GM18526 (cell line): ENCODE measurements around the gene PTTG1IP.

ENCODE experiments used
- POLR2A ChIP-seq: IDR thresholded peaks from 3 replicates; pipeline ENCODE4 v1.6.1; 2011; ENCODE audit not compliant: insufficient read length; ENCODE audit errors: extremely low read depth

The PTTG1IP gene

DNA sequence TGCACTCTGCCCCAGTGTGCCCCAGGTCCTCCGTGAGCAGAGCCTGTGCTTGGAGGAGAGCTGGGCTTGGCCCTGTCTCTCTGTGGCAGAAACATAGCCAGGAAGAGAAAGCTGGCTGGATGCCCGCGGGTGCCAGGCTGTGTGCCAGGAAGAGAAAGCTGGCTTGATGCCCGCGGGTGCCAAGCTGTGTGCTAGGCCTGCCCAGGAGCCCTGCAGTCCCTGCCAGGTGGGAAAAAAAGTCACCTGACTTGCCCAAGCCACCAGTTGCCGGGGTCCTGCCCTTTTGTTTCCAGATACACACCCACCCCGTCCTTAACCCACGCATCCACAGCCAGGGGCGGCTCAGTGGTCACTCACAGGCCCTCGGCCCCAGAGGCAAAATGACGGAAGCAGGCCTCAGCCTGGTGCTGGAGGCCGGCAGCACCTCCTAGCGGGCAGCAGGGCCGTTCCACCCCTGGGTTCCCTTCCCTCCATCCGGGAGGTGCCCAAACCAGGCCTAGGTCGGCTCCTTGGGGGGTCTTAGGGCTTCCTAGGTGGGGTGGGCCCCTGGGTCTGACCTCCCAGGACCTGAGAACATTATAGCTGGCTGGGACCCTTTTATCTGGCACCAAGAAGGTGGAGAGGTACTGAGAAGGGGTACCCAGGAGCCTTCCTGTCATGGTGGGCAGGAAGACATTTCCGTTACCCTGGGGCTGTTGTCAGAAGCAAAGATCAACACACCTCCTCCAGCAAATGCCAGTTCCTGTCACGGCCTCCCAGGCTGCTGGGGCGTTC lies 38.1 kb upstream of the PTTG1IP start:
- no peak for TF ChIP-seq POLR2A

DNA sequence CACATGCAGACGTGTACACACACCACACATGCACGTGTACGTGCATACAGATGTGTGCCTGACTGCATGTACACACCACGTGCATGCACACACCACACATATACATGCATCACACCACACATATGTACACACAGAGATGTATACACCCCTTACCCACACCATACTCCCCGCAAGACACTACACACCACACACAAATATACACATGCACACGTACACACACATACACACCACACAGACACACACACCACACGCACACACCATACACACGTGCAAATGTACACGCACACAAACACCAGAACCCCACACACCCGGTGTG lies 37.5 kb upstream of the PTTG1IP start:
- TF ChIP-seq POLR2A, result no peak

DNA sequence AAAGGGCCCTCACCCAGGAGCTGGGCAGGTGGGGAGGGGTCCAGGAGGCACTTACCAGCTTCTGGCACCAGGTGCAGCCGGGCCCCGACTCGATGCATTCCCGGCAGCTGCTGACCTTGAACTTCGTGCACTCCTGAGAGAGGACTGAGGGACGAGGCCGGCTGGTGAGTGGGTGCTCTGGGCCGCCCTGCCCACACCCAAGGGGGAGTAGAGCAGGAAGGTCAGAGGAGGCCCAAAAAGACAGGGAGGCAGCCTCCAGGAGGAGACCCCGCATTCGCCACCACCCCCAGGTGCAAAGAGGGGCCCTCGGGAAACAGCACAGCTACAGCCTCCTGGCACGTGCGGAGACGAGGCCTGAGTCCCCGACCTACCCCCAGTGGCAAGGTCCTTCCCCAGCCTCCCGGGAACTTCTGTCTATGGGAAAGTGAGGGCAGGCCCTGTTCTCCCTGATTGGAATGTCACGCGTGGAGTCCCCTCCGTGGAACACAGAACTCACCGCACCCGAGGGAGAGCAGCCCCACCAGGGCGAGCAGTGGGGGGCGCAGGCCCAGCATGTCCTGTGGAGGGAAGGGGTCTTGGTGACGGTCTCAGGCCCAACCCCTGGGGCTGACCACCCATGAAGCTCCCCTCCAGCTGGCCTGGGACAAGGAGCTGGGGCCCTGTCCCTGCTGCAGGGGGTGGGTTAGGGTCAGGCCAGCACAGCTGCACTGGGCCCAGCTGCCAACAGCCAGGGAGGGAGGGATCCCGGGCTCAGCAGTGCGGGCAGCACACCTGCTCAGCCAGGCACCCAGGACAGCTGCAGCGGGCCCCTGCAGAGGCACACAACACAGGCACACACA lies 37.0 kb upstream of the PTTG1IP start:
- TF ChIP-seq POLR2A, result no peak

DNA sequence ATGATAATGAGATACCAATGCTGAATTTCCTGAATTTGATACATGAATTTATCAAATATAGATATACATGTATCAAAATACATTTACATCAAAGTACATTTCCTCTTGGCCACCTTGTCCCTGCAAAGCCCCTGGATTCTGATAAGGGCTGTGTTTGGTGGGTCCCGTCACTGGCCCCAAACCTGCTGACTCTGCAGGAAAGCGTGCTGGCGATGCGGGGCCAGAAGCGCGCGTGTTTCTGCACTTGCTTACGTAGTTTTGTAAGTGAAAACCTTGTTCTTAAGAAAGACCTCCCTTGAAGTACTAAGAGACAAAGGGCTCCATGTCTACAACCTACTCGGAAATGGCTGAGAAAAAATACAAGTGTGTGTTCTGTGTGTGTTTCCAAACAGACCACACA lies 36.2 kb upstream of the PTTG1IP start:
- TF ChIP-seq POLR2A, result no peak

DNA sequence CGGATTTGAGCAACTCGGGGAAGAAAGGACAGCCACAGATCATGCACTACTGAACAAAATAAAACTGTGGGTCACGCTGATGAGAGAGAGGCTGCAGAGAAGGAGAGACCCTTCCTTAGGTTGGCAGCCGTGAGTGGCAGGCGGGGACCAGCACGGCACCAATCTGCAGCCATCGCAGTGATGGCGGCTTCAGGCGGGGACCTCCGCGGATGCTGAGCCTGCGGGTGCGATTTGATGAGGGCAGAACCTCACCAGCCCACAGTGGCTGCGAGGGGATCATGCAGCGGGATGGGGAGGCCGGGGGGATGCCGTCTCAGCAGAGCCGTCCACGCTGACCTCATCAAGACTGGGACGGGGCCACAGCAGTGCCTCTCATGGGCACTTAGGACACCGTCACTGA lies 35.4 kb upstream of the PTTG1IP start:
- TF ChIP-seq POLR2A, result no peak

DNA sequence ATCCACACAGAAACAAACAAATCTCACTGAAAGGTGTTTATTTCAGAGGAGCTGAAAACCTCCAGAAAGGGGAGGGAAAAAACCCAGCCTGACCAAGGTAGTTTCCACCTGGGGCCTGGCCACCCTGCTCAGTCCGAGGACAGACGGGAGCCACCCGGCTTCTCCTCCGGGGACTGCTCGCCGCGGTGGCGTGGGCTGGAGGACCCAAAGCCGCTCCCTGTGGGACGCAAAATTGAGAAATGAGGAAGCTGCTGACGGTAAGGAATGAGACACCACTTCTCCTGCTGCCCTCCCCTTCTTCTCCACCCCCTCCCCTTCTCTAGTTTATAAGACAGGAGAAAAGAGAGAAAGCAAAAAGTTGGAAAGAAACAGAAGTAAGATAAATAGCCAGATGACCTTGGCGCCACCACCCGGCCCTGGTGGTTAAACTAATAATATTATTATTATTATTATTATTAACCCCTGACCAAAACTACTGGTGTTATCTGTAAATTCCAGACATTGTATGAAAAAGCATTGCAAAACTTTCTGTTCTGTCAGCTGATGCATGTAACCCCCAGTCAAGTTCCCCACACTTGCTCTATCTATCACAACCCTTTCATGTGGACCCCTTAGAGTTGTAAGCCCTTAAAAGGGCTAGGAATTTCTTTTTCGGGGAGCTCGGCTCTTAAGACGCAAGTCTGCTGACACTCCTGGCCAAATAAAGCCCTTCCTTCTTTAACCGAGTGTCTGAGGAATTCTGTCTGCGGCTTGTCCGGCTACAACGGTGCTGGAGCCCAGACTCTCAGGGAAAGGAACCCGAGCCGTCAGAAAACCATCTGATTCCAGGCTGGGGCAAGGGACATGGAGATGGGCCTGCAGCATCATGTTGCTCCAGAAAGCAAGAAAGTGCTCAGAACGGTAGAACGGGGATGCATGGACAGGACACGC lies 34.7 kb upstream of the PTTG1IP start:
- TF ChIP-seq POLR2A, result no peak

DNA sequence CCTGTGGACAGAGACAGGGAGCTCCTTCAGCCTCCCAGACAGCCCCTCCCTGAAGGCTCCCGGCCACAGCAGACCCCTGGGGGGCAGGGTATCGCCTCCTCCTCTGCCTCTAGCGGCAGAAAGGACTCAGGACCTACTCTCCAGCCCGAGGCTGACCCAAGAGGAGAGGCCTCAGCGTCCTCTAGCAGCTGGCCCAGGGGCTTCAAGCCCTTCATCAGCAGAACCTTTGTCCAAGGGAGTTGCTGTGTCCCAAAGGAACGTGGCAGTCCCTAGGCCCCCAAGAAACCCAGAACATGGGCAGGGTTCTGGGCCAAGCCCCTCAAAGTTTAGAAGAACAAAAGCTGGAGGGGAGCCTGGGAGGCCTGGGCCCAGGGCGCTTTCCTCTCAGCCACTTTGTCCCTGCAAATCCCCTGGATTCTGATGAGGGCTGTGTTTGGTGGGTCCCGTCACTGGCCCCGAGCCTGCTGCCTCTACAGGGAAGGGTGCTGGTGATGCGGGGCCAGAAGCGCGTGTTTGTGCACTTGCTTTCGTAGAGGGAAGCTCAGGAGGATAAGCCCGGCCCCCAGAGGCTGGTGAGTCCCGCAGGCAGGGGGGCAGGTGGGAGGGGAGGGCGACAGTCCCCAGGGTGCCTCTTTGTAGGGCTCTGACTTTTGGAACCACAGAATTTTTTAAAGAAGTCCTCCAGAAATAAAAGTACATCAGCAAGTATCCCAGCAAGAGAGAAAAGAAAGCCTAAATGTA lies 33.9 kb upstream of the PTTG1IP start:
- no peak for TF ChIP-seq POLR2A

DNA sequence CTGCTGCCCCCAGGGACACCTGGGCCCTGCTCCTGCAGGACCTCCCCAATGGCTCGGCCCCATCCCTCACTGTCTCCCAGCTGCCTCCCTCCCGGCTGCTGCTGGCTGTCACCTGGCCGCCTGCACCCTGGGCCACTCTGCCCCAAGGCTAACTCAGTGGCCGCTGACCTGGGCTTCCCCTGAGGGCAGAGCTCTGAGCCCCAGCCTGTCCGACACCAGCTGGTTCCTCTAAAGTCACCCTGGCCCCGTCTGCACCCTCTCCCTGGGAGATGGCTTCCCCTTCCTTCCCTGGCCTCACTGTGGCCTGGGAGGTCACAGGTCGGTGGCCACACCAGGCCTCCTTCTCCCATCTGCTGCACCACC lies 32.2 kb upstream of the PTTG1IP start:
- TF ChIP-seq POLR2A, result no peak

DNA sequence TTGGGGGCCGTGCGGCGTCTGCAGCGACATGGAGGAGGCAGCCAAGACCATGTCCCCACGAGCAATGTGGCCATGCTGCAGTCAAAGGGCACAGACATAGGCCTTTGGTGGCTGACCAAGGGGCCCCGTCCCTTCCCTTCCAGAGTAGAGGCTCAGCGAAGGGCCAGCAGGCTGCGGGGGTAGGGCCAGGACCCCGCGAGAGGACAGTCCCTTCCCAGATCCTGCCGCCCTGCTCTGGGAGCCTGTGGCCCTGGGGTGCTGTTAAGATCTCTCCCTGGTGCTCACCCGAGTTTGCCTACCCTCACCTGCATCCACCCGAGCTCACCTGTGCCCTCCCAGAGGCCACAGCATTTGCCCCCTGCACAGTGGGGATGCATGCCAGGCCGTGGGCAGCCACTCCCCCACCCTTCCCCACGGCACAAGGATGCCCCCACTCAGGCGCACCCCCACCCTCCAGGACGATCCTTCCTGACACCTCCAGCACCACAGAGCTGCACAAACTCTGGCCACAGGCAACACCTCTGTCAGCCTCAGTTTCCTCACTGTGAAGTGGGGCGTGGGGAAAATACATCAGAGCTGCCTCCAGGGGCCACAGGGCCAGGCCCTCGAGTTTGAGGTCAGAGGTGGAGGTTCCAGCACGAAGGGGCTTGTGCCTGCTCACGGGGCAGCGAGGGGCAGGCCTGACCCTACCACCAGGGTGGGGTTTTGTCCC lies 31.7 kb upstream of the PTTG1IP start:
- TF ChIP-seq POLR2A, result no peak

DNA sequence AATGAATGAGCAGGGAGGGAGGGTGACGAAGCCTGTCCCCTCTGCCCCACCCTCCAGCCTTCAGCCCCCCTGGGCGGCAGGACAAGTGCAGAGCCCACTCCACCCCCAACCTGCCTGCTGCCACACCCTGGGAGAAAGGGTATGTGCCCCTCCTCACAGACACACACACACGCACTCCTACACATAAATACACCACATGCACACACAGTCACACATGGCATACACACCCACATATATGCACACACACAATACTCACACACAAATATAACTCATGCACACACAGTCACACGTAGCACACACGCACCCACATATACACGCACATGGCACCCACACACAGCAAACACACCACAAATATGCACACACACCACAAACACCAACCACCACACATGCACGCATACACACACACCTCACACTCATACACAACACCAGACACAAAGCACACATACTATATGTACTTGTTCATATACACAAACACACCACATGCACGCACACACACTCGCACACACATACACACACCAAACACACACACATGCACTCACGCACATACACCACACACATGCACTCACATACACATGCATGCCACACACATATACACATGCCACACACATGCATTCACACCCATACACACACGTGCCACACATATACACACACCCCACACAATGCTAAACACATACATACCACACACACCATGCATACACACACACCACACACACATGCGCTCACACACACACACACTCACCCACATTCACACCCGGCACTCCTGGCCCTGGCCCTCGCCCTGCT lies 30.8 kb upstream of the PTTG1IP start:
- TF ChIP-seq POLR2A, result no peak

DNA sequence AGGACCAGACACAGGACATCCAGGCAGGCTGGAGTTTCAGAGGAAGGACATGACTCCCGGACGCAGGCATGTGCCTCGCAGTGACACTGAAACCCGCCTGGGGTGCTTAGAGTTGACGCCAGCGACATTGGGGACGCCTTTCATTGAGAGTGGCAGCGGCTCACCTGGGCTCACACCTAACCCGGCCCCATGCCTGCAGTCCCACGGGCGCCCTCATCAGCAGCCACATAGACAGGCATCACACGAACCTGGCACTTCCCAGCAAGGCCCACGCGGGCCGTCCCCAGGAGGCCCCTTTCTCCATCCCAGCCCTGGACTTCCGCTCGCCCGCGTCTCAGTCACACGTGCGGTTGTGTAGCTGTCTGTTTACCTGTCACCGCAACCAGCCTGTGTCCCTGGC lies 30.2 kb upstream of the PTTG1IP start:
- no peak for TF ChIP-seq POLR2A

DNA sequence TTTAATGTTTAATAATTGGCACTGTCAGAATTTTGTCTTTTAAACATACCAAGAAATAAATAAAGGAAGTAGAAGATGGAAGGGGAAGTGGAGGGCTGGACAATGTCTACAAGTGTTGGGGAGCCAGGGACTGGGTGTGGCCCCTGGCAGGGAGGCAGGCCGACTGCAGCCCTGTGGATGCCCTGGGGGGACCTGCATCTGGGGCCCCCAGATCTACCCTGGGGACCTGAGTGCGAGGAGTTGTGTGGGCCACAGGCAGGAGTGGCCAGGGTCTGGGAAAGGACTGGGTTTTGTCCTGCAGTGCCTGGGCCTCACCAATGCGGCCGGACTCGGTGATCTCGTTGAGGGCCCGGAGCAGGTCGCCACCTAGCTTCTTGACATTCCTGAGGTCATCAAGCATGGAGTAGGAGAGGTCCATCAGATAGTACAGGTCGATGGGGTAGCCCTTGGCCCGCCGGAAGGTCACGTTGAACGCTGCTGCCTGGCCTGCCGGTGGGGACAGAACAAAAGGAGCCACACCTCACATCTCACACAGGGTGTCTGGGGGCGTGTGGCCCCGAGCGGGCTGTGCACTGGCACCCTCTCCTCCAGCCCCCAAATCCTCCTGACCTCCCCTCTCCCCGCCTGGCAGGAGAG lies 29.7 kb upstream of the PTTG1IP start:
- TF ChIP-seq POLR2A, result no peak

DNA sequence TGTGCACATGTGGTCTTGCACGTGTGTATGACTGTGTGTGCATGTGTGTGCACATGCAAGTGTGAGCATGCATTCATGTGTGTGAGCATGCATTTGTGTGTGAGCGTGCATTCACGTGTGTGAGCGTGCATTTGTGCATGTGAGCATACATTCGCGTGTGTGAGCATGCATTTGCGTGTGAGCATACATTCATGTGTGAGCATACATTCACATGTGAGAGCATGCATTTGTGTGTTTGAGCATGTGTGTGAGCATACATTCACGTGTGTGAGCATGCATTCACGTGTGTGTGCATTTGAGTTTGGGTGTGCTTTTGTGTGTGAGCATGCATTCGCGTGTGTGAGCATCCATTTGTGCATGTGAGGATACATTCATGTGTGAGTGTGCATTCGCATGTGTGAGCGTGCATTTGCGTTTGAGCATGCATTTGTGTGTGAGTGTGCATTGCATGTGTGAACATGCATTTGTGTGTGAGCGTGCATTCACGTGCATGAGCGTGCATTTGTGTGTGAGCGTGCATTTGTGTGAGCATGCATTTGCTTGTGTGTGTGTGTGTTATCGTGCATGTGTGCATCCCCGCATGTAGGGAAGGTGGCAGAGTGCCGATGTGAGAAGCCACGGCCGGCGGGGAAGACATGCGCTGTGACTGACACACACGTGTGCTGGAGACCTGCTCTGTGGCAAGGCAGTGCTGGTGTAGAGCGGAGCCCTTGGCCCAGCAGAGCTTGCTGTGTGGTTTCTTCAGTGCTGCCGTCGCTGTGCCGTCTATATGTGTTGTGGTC lies 29.0 kb upstream of the PTTG1IP start:
- no peak for TF ChIP-seq POLR2A
